Measurements from ENCODE around the gene HMX2. TPM values are rescaled to one million over a fixed set of nuclear protein-coding genes. Genes with fewer than 3 reads are reported as not detected.

The HMX2 gene
- total and polyA plus RNA-seq, 8 donors: not detected

DNA sequence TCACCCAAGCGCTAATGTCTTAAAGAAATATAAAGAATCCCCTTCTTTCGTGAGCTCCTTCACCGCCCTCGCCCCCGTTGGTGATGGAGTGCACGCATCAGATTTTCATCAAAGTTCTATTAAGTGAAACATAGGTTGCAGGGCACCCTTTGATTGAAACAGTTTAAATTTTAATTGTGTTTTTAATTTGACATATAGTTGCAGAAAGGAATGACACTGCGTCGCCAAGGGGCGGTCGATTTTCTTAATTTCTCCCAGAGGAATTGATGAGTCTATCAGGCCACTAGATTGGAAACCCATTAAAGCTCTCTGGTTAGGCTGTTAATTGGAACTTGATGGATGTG, 4.1 kb upstream of the HMX2 start:
- no peaks in the 10 kb centered on the region for H3K9me3 ChIP-seq
- no peak overlapping the region for H3K4me3 ChIP-seq
- peaks cover 13 to 69% (median 49%) of the 10 kb centered on the region in 4 donors for H3K4me1 ChIP-seq
- WGBS, 5 donors: 9 to 14% (median 11%) methylated on average over 10 of the region's 10 CpGs
- H3K27me3 ChIP-seq: peaks cover 93 to 100% (median 100%) of the 10 kb centered on the region in 3 donors
- no peak for DNase-seq
- H3K36me3 ChIP-seq: no peaks in the 10 kb centered on the region
- no peak for TF ChIP-seq EP300 (IDR thresholded peaks at IDR 0.05)
- TF ChIP-seq CTCF (IDR thresholded peaks at IDR 0.05): no peak
- no peak for TF ChIP-seq POLR2A (IDR thresholded peaks at IDR 0.05)
- TF ChIP-seq POLR2AphosphoS5 (IDR thresholded peaks at IDR 0.05): no peak
- no peak overlapping the region for H3K27ac ChIP-seq
- intact Hi-C loops (cut with DNase I; ENCODE audit: low total_unique reads): no loop called here

GRCh38 chr10:123144697-123145541, 3.0 kb upstream of the HMX2 start:
- H3K4me3 ChIP-seq: no peak overlapping the region
- DNase-seq: peak in 1 of 2 donors; percentile 31
- peaks cover 4 to 70% (median 48%) of the 10 kb centered on the region in 4 donors for H3K4me1 ChIP-seq
- H3K36me3 ChIP-seq: no peaks in the 10 kb centered on the region
- no peaks in the 10 kb centered on the region for H3K9me3 ChIP-seq
- no peak for TF ChIP-seq POLR2A (IDR thresholded peaks at IDR 0.05)
- no peak for TF ChIP-seq EP300 (IDR thresholded peaks at IDR 0.05)
- TF ChIP-seq POLR2AphosphoS5 (IDR thresholded peaks at IDR 0.05): no peak
- TF ChIP-seq CTCF (IDR thresholded peaks at IDR 0.05): no peak
- H3K27me3 ChIP-seq: peaks cover 91 to 100% (median 100%) of the 10 kb centered on the region in 3 donors
- H3K27ac ChIP-seq: no peak overlapping the region
- WGBS, 5 donors: 4 to 7% (median 5%) methylated on average over 22 to 29 of the region's 29 CpGs
- intact Hi-C loops (cut with DNase I; ENCODE audit: low total_unique reads): no loop called here

DNA sequence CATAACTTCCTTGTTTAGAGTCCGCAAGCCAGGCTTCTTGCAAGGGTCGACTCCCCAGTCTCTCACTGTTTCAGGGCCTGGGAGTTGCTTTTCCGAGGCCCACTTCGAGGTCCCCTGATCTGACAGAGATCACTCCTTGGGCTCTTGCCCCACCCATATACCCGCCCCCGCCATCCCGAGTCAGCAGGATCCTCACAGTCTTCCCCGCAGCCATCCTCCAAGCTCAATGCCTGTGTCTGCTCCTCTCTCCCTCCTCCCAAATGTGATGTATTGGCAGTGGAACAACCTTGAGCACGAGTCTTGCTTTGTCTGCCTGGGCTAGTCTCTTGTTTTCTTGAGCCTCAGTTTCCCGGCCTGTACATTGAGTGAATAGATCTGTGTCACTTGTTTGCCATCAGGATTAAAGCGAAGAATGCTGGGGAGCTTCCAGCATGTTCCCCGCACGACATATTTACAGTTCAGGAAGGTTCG, 2.4 kb upstream of the HMX2 start:
- Histone ChIP-seq H3K9me3 (no peaks in the 10 kb centered on the region), H3K4me3 (peak overlapping the region in 1 of 4 donors; percentile 28), H3K27me3 (peaks cover 91 to 100% (median 100%) of the 10 kb centered on the region in 3 donors), H3K36me3 (no peaks in the 10 kb centered on the region), H3K4me1 (peaks cover 3 to 71% (median 50%) of the 10 kb centered on the region in 4 donors), H3K27ac (no peak overlapping the region)
- no peak for DNase-seq
- intact Hi-C loops (cut with DNase I; ENCODE audit: low total_unique reads): no loop called here
- TF ChIP-seq EP300 (IDR thresholded peaks at IDR 0.05) (no peak), CTCF (IDR thresholded peaks at IDR 0.05) (no peak), POLR2AphosphoS5 (IDR thresholded peaks at IDR 0.05) (no peak), POLR2A (IDR thresholded peaks at IDR 0.05) (no peak)
- WGBS, 5 donors: 6 to 14% (median 7%) methylated on average over 13 to 14 of the region's 14 CpGs

DNA sequence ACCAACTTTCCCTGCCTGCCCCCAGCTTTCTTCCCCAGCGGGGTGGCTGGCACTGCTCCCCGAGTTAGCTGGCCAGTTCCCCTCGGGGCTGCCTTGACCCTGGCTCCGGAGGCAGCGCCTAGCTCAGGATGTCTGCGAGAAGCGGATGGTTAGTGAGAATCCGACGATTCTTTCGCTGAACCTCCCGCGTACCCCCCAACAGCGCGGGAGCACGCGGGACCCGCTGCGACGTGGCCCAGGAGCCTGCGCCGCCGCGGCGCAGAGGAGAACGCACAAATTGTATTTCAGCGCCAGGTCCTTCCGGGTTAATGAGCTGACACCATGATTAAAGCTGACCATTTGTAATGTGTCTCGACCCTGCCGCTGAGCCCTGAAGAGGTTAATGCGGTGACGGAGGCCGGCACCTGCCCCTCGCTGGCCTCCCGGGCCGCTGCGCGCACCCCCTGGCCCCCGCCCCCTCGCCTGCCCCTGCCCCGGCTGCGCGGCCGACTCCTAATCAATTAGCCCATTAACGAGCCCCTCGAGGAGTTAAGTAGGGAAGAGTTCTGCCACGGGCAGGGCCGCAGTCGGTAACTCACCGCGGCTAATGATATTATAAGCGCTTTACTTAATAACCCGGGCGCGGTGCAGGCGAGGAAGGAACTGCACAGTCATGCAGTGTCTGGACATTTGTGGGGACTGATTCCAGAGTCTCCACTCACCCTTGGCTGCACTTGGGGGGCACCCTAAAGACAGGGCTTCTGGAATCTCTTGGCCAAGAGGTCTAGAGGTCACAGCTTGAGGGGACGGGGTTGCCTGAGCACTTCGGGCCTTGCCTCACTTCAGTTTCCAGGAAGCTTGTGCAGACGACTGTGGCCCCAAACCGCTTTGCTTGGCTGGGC, 1.7 kb upstream of the HMX2 start:
- Histone ChIP-seq H3K27ac (no peak overlapping the region), H3K9me3 (no peaks in the 10 kb centered on the region), H3K4me1 (peaks cover 10 to 77% (median 56%) of the 10 kb centered on the region in 4 donors), H3K27me3 (peaks cover 91 to 100% (median 100%) of the 10 kb centered on the region in 3 donors), H3K4me3 (peak overlapping the region in 2 of 4 donors; percentile 5 to 28), H3K36me3 (no peaks in the 10 kb centered on the region)
- intact Hi-C loops (cut with DNase I; ENCODE audit: low total_unique reads): no loop called here
- TF ChIP-seq CTCF (IDR thresholded peaks at IDR 0.05) (no peak), EP300 (IDR thresholded peaks at IDR 0.05) (no peak), POLR2A (IDR thresholded peaks at IDR 0.05) (no peak), POLR2AphosphoS5 (IDR thresholded peaks at IDR 0.05) (no peak)
- WGBS, 5 donors: 2 to 8% (median 5%) methylated on average over 36 to 59 of the region's 59 CpGs
- peak in 1 of 2 donors; percentile 21 for DNase-seq

All from stomach (tissue), 9 donors.